GM12801 (cell line): ENCODE data around the gene ATP11B.

Experiments
- TF ChIP-seq, protein P1 (sequence below): IDR thresholded peaks from one replicate; pipeline ENCODE4 v1.5.1; 2011; ENCODE audit warnings: control low read depth; ENCODE audit not compliant: insufficient read length; ENCODE audit errors: extremely low read depth

The ATP11B gene

GRCh38 chr3:182908471-182908870 is 115.2 kb downstream of the ATP11B start:
- TF ChIP-seq, protein P1, sequence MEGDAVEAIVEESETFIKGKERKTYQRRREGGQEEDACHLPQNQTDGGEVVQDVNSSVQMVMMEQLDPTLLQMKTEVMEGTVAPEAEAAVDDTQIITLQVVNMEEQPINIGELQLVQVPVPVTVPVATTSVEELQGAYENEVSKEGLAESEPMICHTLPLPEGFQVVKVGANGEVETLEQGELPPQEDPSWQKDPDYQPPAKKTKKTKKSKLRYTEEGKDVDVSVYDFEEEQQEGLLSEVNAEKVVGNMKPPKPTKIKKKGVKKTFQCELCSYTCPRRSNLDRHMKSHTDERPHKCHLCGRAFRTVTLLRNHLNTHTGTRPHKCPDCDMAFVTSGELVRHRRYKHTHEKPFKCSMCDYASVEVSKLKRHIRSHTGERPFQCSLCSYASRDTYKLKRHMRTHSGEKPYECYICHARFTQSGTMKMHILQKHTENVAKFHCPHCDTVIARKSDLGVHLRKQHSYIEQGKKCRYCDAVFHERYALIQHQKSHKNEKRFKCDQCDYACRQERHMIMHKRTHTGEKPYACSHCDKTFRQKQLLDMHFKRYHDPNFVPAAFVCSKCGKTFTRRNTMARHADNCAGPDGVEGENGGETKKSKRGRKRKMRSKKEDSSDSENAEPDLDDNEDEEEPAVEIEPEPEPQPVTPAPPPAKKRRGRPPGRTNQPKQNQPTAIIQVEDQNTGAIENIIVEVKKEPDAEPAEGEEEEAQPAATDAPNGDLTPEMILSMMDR, result no peak

GRCh38 chr3:182909318-182910040 is 116.2 kb downstream of the ATP11B start:
- TF ChIP-seq, protein P1, result no peak

GRCh38 chr3:182910936-182911781 is 117.9 kb downstream of the ATP11B start:
- TF ChIP-seq, protein P1, result no peak

DNA sequence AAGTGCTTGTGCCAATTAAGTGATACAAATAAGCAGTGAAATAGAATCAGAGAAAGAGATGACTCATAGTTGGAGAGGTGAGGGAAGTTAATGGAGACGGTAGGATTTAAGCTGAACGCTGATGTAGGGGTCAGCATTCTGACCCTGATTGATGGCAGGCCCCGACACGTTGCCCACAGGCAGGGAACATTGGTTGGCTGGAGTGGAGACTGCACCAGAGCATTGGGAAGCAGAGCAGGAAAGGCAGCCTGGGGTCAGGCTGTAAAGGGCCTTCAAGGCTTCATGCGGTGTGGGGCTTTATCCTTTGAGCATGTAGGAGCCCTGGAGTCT is 118.4 kb downstream of the ATP11B start:
- TF ChIP-seq, protein P1, result no peak

- TF ChIP-seq, protein P1, result no peak
These were observed 119.2 kb downstream of the ATP11B start for GRCh38 chr3:182912474-182912873.

DNA sequence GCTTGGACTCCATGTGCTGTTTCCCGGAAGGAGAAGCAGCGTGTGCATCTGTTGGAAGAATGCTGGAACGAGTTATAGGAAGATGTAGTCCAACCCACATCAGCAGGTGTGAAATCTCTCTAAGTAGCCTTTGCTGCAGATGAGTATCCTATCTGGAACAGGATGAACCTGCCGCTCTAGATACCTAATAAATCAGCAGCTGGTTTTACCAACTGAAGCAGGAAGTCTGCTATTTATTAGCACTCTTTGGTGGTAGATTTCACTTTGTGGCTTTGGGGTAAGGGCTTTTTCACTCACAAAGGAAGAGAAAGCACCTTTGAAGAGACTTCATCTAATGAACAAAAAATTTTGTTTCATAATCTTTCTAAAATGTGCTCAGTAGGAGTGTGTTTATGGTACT is 120.6 kb downstream of the ATP11B start:
- TF ChIP-seq, protein P1, result no peak

DNA sequence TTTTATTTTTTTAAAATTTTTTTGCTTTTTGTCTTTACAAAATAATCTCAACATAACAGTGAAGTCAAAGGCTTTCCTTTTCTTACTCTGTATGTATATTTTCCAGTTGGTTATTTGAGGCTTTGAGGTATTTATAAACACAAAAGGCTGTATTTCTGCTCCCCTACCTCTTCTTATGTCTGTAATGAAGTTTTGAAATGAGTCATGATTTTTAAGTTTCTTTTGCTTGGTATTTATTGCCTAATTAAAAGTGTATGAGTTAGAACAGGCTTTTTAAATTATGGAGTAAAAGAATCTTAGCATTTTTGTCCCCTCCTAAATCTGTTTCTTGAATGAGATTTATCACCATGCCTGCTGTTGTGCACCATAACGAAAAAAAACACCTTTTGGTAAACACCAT is 121.0 kb downstream of the ATP11B start:
- TF ChIP-seq, protein P1, result no peak
